Erythroblast (primary cell): ENCODE results near the gene GPC3.

Experiments used
- GATA1 ChIP-seq: IDR thresholded peaks from 2 replicates; pipeline ENCODE4 v1.6.1; 2011; ENCODE audit warnings: low read depth, mild to moderate bottlenecking, control low read depth, low read length, moderate library complexity
- POLR2A ChIP-seq: IDR thresholded peaks from 2 replicates; pipeline ENCODE4 v1.6.1; 2011; ENCODE audit warnings: mild to moderate bottlenecking, low read length

- no peak for TF ChIP-seq POLR2A
- no peak for TF ChIP-seq GATA1
Observed at GRCh38 chrX:133865761-133866471, 119.5 kb downstream of the GPC3 start.
